GM18526 (cell line): ENCODE data around the gene CST2.

ENCODE experiments used
- POLR2A ChIP-seq: IDR thresholded peaks from 3 replicates; pipeline ENCODE4 v1.6.1; 2011; ENCODE audit not compliant: insufficient read length; ENCODE audit errors: extremely low read depth

CST2 gene, protein sequence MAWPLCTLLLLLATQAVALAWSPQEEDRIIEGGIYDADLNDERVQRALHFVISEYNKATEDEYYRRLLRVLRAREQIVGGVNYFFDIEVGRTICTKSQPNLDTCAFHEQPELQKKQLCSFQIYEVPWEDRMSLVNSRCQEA

DNA sequence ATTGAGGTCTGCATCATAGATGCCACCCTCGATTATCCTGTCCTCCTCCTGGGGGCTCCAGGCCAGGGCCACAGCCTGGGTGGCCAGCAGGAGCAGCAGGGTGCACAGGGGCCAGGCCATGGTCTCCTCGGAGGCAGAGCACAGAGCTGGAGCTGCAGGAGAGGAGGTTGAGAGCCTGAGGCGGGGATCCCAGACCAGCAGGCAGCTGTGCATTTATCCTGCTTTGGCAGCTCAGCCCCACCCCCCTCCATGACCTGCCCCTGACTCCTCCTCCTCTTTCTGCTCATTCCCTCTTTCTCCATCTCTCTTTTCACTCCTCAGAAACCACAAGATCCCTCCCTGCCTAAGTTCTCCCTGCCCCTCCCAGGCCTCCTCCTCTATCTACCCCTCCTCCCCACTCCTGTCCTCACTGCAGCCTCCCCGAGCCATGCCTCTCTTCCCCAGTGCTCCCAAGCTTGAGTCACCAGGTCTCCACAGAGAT, at the start of gene CST2:
CST2 (minus strand) TSS at position 189 of the 481 bp plus-strand sequence; CDS start at position 120, 69 bp downstream.
- no peak for TF ChIP-seq POLR2A

DNA sequence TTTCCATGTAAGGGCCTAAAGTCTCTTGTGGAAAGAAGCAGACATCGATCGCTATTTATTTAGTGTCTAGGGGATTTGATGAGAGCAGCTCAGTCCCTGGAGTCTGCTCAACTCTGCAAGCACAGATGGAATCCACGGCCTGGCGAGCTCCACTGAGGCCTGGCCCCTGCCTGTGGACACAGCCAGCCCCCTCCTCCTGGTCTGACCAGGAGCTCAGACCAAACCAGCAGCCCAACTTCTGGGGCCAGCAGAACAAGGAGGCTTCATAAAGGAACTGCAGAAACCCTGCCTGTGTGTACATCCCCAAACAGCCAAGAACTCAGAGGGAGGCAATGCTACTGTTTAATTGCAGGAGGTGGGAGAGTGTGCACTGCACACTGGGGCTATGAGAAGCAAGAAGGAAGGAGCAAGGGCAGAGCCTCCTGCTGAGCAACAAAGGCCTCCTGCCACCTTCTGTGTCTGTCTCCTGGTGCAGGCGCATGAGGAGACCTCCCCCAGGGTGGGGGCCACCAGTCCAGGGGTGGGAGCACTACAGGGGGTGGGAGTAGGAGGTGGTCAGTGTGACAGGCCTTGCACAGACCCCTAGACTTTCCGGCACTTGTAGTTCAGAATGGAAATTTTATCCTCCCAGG, 49.2 kb upstream of the CST2 start:
- TF ChIP-seq POLR2A = no peak

DNA sequence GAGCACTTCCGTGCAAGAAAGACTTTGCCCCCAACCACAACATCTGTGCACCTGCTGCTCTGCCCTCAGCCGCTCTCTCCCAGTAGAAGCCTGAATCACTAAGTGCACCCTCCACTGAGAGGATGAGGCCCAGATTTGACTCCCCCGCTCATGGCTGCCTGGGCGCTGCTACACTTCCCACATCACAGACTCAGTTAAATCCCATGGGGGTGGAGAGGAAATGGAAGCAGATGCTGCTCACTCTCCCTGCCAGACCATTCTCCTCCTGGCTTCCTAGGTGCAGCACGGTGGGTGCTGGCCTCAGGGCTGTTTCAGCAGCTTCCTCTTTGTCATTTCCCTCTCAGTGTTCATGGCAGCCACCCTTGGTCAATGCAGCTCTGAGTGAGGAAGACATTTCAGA, 48.2 kb upstream of the CST2 start:
- TF ChIP-seq POLR2A = no peak

DNA sequence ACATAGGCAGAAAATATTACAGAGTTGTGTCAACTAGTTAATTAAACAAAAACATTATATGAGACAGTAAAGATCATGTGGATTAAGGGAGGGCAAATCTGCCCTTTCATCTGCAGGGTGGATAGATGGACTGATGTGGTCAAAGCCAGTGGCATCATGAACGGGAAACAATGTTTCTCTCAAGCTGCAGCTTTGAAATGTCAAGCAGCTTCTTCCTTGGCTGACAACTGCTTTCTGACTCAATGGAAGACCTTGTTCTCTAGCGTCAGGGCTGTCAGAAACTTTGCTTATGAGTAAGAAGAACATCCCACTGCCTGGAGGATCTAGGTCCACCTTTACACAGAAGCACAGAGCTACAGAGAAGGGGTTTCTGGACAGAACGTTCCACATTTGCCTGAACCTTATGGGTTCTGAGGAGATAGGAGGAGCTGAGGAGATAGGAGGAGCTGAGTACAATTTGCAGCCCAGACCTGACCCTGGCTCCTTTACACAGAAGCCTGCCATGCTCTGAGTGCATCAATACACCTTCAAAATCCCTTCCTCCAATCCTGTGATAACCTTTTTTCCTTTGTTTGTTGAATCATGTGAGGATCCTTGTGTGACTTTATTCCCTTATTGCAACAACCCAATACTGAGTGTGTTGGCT, 47.0 kb upstream of the CST2 start:
- no peak for TF ChIP-seq POLR2A

DNA sequence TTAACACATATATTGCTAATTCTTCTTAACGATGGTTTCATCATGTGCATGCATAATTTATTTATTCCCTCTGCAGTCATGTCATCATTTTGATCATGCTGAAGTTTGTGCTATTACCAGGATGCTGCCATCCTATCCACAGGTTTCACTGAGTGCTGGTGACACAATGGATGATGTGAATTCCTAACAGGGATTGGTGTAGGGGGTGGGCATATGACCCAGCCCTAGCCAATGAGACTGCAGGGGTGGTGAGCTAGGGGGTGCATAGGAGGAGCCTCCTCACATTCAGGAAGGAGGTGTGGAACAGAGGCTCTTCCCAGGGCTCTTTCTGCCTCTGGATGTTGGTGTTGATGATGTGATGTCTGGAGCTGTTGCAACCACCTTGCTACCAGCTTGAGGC, 45.5 kb upstream of the CST2 start:
- TF ChIP-seq POLR2A = no peak

DNA sequence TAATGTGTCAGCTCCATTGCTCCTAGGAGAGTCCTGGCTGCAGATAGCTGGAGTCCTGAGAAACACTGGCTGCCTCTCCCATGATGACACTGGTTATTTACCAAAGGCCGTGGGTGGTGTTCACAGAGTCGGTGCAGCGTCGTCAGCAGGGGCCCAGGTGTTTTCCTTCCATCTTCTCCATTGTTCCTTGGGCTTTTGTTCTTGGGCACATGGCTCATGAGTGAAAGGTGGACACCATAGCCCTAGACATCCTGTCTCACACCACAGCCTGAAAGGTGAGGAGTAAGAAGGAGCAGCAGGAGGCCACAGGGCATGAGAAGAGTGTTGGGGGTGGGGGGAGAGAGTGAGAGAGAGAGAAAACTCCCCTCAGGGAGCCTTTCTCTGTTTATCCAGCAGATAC, 43.9 kb upstream of the CST2 start:
- no peak for TF ChIP-seq POLR2A

DNA sequence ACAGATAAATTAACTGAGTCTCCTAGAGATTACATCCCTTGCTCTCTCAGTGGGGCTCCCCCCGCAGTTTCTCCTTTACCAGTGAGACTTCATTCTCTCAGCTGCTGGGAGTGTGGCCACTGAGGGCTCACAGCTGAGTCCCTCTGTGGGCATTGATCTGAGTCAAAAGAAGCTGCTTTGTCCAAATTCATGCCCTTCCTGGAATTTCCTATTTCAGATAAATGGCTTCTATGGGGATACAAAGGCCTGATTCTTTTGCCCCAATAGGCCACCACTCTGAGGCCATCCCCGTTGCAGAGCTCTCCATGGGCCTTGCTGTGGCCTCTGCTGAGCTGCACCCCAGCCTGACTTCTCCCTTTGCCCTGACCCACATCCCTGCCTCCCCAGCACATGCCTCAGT, 43.0 kb upstream of the CST2 start:
- no peak for TF ChIP-seq POLR2A

DNA sequence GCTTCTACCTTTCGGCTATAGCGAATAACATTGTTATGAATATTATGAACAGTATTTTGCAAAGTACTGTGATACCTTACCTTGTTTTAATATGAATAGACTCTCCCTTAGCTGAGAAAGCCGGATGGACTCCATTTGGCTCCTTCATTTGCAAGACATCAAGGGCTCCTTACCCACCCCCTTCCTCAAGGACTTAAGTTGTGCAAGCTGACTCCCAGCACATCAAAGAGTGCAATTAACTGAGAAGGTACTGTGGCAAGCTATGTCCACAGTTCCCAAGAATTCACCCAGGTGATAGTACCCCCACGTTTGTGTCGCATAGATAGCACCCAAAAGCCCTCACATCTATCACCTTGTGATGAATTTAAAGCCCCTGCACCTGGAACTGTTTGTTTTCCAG, 41.8 kb upstream of the CST2 start:
- TF ChIP-seq POLR2A = no peak

DNA sequence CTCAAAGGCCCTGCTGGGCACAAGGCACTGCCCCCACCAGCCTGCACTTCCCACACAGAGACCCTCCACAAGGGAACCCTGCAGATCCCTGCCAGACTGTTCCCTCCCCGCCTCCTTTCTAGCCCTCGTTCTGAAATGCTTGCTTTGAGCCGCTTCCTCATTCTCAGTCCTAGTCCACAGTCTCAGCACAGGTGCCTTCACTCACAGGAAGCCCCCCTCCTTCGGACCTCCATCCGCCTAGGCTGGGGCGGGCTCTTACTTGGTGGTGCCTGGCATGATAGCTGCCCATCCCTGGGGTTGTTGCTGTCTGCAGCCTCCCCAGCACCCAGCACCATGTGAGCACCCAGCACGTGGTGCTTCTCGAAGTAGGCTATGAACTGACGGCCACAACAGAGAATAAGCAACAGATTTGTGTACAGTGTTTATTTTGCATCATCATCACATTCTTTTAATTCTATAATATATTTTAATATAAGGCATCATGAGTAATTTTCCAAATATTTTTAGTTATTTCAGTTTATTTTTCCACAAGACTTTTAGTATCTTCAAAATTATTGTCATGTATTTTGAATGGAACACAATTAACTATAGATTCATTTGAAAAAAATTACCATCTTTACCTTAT, 40.7 kb upstream of the CST2 start:
- no peak for TF ChIP-seq POLR2A

DNA sequence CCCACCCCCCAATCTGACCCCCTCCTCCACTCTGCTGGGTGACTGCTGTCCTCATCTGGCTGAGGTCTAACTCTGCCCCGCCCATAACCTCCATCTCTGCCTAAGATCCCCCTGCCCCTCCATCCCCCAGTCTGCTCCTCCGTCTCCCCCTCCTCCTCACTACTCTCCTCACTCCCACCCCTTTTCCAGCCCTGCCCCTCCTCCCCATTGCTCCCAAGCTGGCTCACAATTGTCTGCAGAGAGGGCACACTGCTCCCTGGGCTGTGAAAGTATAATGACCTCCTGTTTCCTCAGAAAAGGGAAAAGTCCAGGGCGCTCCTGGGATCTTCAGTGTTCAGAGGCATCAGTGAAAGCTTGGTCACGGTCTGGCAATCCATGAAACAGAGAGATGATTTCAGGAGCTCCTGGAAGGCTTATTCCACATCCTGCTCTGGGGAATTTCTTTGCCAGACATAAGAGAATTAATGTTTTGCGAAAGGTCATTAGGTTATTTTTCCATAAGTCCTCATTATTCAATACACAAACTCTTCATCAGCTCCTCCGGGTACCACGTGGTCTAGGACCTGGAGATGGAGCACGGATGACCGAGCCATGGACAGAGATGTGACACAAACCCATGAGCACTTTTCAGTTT, 31.6 kb upstream of the CST2 start:
- TF ChIP-seq POLR2A = no peak

DNA sequence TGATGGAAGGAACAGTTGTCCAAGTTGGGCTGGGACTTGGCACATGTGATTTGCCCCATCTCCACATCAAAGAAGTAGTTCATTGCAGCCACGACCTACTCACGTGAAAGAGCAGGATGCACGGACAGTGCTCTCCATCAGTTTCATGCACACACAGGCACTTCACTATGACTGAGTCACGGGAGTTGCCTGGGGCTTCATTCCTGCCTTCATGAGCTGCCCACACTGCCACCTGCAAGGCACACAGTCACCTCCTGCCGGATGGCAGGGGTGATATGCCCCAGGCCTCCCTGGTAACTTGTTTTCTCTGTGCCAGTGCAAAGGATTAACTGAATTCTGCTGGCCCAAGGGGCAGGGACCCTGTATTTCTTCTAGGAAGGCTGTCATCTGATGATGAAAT, 30.2 kb upstream of the CST2 start:
- TF ChIP-seq POLR2A = no peak

DNA sequence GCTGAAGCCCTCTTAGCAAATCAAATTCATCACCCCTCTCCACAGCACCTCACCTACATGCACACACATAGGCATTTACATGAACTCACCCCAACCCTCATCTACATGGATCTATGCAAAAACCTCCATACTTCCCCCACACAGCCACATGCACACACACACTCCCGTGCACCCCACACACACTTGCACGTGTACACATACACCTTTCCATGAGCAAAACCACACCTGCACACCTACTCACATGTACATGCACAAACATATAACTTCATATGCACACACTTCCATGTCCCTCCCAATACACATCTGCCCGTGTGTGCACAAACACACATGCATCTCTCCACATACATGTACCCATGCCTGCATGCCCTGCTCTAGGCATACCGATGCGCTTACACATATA, 29.7 kb upstream of the CST2 start:
- TF ChIP-seq POLR2A = no peak

DNA sequence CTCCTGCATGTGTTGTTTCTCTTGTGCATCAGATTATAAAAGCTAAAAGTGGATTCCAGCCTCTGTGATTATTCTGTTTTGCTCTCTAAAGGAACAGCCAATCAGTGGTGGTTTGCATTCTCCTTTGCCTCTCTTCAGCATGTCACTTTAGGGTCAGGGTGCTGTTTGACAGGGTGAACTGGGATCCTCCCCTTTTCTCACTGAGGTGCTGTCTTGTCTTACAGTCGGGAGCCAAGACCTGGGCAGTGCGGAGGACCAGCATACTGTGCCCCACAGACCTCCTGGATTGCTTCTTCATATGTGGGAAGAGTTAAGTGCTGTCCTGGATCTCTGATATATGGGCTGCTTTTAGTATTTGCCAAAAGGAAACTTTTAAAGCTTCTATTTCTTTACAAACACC, 15.2 kb upstream of the CST2 start:
- TF ChIP-seq POLR2A = no peak

DNA sequence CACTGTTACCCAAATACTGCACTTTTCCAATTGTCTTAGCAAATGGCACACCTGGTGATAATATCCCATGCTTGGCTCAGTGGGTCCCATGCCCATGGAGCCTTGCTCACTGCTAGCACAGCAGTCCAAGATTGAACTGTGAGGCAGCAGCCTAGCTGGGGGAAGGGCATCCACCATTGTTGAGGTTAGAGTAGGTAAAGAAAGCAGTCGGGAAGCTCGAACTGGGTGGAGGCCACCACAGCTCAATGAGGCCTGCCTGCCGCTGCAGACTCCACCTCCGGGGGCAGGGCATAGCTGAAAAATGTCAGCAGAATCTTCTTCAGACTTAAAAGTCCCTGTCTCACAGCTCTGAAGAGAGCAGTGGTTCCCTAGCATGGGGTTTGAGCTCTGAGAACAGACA, 9.2 kb upstream of the CST2 start:
- TF ChIP-seq POLR2A = no peak

DNA sequence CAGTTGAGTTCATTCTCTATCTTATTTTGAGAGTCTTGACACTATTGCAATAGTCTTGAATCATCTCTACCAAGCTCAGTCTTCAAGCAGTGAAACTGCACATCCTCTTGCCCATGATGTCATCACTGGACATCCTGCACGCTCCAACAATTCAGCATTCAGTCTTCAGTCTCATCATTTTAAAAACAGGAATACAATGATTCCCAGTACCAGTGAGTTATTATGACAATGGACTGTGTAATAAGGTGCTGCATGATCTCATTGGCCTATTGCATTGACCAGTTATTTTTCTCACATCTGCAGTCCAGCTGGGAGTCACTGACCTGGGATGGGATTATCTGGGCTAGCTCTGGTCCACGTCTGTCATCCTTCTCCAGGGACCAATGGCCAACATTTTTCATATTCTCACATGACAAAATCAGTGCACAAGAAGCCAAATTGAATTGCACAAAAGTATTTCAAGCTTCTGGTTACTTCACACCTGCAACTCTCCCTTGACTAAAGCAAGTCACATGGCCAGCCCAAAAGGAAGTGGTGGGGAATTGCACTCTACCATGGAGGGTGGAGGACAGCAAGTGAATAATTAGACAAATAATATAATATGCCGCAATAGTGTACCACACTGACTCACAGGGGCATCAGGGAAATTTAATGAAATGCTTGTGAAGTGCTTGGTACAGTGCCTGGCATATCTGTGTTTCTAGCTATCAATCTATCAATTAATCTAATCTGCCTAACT, 6.4 kb upstream of the CST2 start:
- no peak for TF ChIP-seq POLR2A

DNA sequence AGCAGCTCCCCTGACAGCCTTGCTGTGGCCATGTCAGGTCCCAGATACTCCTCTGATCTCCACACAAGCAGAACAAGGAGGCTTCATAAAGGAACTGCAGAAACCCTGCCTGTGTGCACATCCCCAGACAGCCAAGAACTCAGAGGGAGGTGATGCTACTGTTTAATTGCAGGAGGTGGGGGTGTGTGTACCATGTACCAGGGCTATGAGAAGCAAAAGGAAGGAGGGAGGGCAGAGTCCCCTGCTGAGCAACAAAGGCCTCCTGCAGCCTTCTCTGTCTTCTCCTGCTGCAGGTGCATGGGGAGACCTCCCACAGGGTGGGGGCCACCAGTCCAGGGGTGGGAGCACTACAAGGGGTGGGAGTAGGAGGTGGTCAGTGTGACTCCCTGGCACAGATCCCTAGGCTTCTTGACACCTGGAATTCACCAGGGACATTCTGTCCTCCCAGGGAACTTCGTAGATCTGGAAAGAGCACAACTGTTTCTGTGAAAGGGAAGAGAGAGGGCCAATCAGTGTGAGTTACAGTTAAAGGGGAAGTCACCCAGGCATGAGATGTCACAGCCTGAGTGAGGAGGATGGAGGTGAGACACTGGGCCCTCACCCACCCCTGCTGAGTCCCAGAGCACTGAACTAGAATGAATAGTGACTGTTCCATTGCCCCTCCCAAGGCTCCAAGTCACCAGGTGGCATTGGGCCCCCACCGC, 2.8 kb downstream of the CST2 start:
- TF ChIP-seq POLR2A = no peak
